Thyroid gland (tissue), 4 donors: ENCODE measurements around the gene CYSLTR1. TPM values are rescaled to one million over a fixed set of nuclear protein-coding genes. Genes with fewer than 3 reads are reported as not detected.

Source experiments
- DNase-seq, 2 donors: peaks; one replicate each; pipeline ENCODE4 v3.0.0-alpha.2; 2019
- H3K27ac ChIP-seq, 3 donors: fragments of 200-600 bp; sonication (generic); 1 replicate in 2 of 3; 2 replicates in 1 of 3; pipeline ENCODE4 v1.5.1; 2016 to 2019; ENCODE audit warnings: mild to moderate bottlenecking in 1 of 3, moderate library complexity in 1 of 3
- H3K27me3 ChIP-seq: fragments of 200-600 bp; sonication (generic); one replicate; pipeline ENCODE4 v1.5.1; 2019
- H3K36me3 ChIP-seq, 2 donors: fragments of 200-600 bp; sonication (generic); one replicate each; pipeline ENCODE4 v1.5.1; 2016 to 2019
- H3K4me1 ChIP-seq, 2 donors: fragments of 200-600 bp; sonication (generic); one replicate each; pipeline ENCODE4 v1.5.1; 2017 to 2019
- H3K4me3 ChIP-seq, 3 donors: fragments of 200-600 bp; sonication (generic); replicated peaks in 1 of 3; 1 replicate in 2 of 3; 2 replicates in 1 of 3; pipeline ENCODE4 v1.5.1; 2016; ENCODE audit warnings: mild to moderate bottlenecking in 1 of 3
- H3K9me3 ChIP-seq: fragments of 200-600 bp; sonication (generic); one replicate; pipeline ENCODE4 v1.5.1; 2017
- CTCF ChIP-seq, 6 experiments: fragments of 200-600 bp in 3 of 6; fragments of 450-650 bp in 3 of 6; sonication (generic) in 3 of 6; IDR thresholded peaks; one replicate each; pipeline ENCODE4 v1.5.1; 2016 to 2019; ENCODE audit warnings: antibody characterized with exemption in 6 of 6, mild to moderate bottlenecking in 2 of 6, inconsistent platforms in 1 of 6, moderate library complexity in 1 of 6
- POLR2A ChIP-seq, 2 donors: fragments of 450-650 bp; IDR thresholded peaks; one replicate each; pipeline ENCODE4 v1.6.1; 2017; ENCODE audit warnings: antibody characterized with exemption in 2 of 2, mild to moderate bottlenecking in 2 of 2, moderate library complexity in 1 of 2
- WGBS, 2 donors: methylation state at CpG; one replicate each; pipeline ENCODE4 v1.1.5; 2017; 5-methylcytosine and 5-hydroxymethylcytosine counted together
- intact Hi-C: fragments of 100-400 bp; cut with DNase I; formaldehyde crosslinking; loops from one replicate; pipeline ENCODE4 v1.15.1; 2023
- total RNA-seq, 4 donors: library from RNA; depleted of rRNA; stranded (reverse); fragments of >200 nt; gene quantifications; one replicate each; pipeline ENCODE4 v1.2.3, GENCODE V29; 2016

CYSLTR1 gene
- 1 to 10 TPM; 1.2 to 6.3 (median 2.5) TPM for total RNA-seq

GRCh38 chrX:78327370-78328086 lies at the start of gene CYSLTR1:
TSS of gene CYSLTR1 (minus strand) at chrX:78327611. CDS start at chrX:78273746, 53,865 bp downstream.
- no peak within 1 kb of the TSS for H3K27ac ChIP-seq
- H3K36me3 ChIP-seq, result no peaks in the 10 kb centered on the region
- 30 to 31% methylated on average over 5 to 7 of the region's 7 CpGs for WGBS, 2 donors
- intact Hi-C loops, result no loop called here
- H3K4me3 ChIP-seq, result no peak within 1 kb of the TSS
- no peak for DNase-seq
- no peaks in the 10 kb centered on the region for H3K4me1 ChIP-seq
- TF ChIP-seq POLR2A (IDR thresholded peaks at IDR 0.05) (no peak), CTCF (IDR thresholded peaks at IDR 0.05) (no peak)
- no peaks in the 10 kb centered on the region for H3K9me3 ChIP-seq
- H3K27me3 ChIP-seq, result no peaks in the 10 kb centered on the region

- Histone ChIP-seq H3K27ac (no peak overlapping the region), H3K9me3 (no peaks in the 10 kb centered on the region), H3K4me1 (no peaks in the 10 kb centered on the region), H3K27me3 (no peaks in the 10 kb centered on the region), H3K36me3 (no peaks in the 10 kb centered on the region), H3K4me3 (no peak overlapping the region)
- intact Hi-C loops, result no loop called here
- no peak for DNase-seq
- WGBS, 2 donors, result 82 to 90% methylated on average over 2 of the region's 2 CpGs
- TF ChIP-seq CTCF (IDR thresholded peaks at IDR 0.05) (no peak), POLR2A (IDR thresholded peaks at IDR 0.05) (no peak)
Observed at GRCh38 chrX:78377186-78377585, 49.8 kb upstream of the CYSLTR1 start.

- Histone ChIP-seq H3K4me3 (no peak overlapping the region), H3K27me3 (no peaks in the 10 kb centered on the region), H3K27ac (no peak overlapping the region), H3K36me3 (no peaks in the 10 kb centered on the region), H3K4me1 (no peaks in the 10 kb centered on the region), H3K9me3 (no peaks in the 10 kb centered on the region)
- TF ChIP-seq CTCF (IDR thresholded peaks at IDR 0.05) (no peak), POLR2A (IDR thresholded peaks at IDR 0.05) (no peak)
- intact Hi-C loops, result no loop called here
- DNase-seq, result no peak
Observed at GRCh38 chrX:78375894-78376293, 48.5 kb upstream of the CYSLTR1 start.

GRCh38 chrX:78366576-78366975 lies 39.2 kb upstream of the CYSLTR1 start:
- H3K27ac ChIP-seq, result no peak overlapping the region
- H3K4me1 ChIP-seq, result no peaks in the 10 kb centered on the region
- DNase-seq, result no peak
- TF ChIP-seq POLR2A (IDR thresholded peaks at IDR 0.05) (no peak), CTCF (IDR thresholded peaks at IDR 0.05) (no peak)
- H3K27me3 ChIP-seq, result no peaks in the 10 kb centered on the region
- H3K4me3 ChIP-seq, result no peak overlapping the region
- intact Hi-C loops, result no loop called here
- no peaks in the 10 kb centered on the region for H3K36me3 ChIP-seq
- H3K9me3 ChIP-seq, result no peaks in the 10 kb centered on the region
- 81 to 93% methylated on average over 1 of the region's 1 CpG for WGBS, 2 donors

GRCh38 chrX:78357342-78358055 lies 30.1 kb upstream of the CYSLTR1 start:
- H3K4me1 ChIP-seq, result no peaks in the 10 kb centered on the region
- H3K27me3 ChIP-seq, result no peaks in the 10 kb centered on the region
- WGBS, 2 donors, result 75 to 92% methylated on average over 4 of the region's 4 CpGs
- no peak for DNase-seq
- TF ChIP-seq POLR2A (IDR thresholded peaks at IDR 0.05), result no peak
- no peak for TF ChIP-seq CTCF (IDR thresholded peaks at IDR 0.05)
- no peak overlapping the region for H3K4me3 ChIP-seq
- no peak overlapping the region for H3K27ac ChIP-seq
- no peaks in the 10 kb centered on the region for H3K36me3 ChIP-seq
- no peaks in the 10 kb centered on the region for H3K9me3 ChIP-seq
- intact Hi-C loops, result no loop called here
